Measurements from ENCODE around the gene PEX10.

- no peak for TF ChIP-seq YY1 (IDR thresholded peaks at IDR 0.05)
- no peak for TF ChIP-seq CTCF (IDR thresholded peaks at IDR 0.05; ENCODE audit: low read depth, low read length, missing input control)
- TF ChIP-seq TAF1 (conservative IDR thresholded peaks at IDR 0.05), result no peak
- no peak for TF ChIP-seq ATF3 (IDR thresholded peaks at IDR 0.05)
- no peak for TF ChIP-seq RAD21 (IDR thresholded peaks at IDR 0.05)
- no peak for TF ChIP-seq HNF4A (conservative IDR thresholded peaks at IDR 0.05)
These were observed 5.8 kb downstream of the PEX10 start for GRCh38 chr1:2406451-2407041.
